CD4-positive, alpha-beta T cell treated with Interleukin-2 at 100 ng/mL for 4 hours (primary cell): ENCODE data around the gene KCNMB3.
"Not testable (repeated sequence)": the region's sequence is repeated elsewhere in the genome, so short reads cannot be mapped to it uniquely, and the experiment has no call there.

Source experiments
- DNase-seq: peaks from one replicate; pipeline ENCODE4 v3.0.0-alpha.2; 2020; ENCODE audit warnings: low spot score

Gene KCNMB3

GRCh38 chr3:179264449-179264848 lies 13.5 kb upstream of the KCNMB3 start:
- DNase-seq, result no peak

GRCh38 chr3:179263134-179263533 lies 12.2 kb upstream of the KCNMB3 start:
- no peak for DNase-seq

- peak; percentile 64 for DNase-seq
Observed at GRCh38 chr3:179260949-179261765, 10.2 kb upstream of the KCNMB3 start.

GRCh38 chr3:179259959-179260756 lies 9.2 kb upstream of the KCNMB3 start:
- DNase-seq, result not testable (repeated sequence)

- DNase-seq, result no peak
Observed at GRCh38 chr3:179258820-179259219, 7.9 kb upstream of the KCNMB3 start.

- DNase-seq, result not testable (repeated sequence)
Observed at GRCh38 chr3:179257742-179258141, 6.8 kb upstream of the KCNMB3 start.

GRCh38 chr3:179256813-179257212 lies 5.9 kb upstream of the KCNMB3 start:
- no peak for DNase-seq

GRCh38 chr3:179247289-179248015 lies 3.5 kb downstream of the KCNMB3 start:
- no peak for DNase-seq

- no peak for DNase-seq
Observed at GRCh38 chr3:179244878-179245277, 6.0 kb downstream of the KCNMB3 start.

- DNase-seq, result not testable (repeated sequence)
Observed at GRCh38 chr3:179242859-179243258, 8.1 kb downstream of the KCNMB3 start.

GRCh38 chr3:179240299-179240698 lies 10.6 kb downstream of the KCNMB3 start:
- DNase-seq, result not testable (repeated sequence)

- no peak for DNase-seq
Observed at GRCh38 chr3:179236669-179237301, 14.1 kb downstream of the KCNMB3 start.

GRCh38 chr3:179234199-179234598 lies 16.7 kb downstream of the KCNMB3 start:
- no peak for DNase-seq

GRCh38 chr3:179233043-179233442 lies 17.9 kb downstream of the KCNMB3 start:
- DNase-seq, result no peak

- no peak for DNase-seq
Observed at GRCh38 chr3:179229177-179229576, 21.7 kb downstream of the KCNMB3 start.

GRCh38 chr3:179227349-179227748 lies 23.6 kb downstream of the KCNMB3 start:
- no peak for DNase-seq

- DNase-seq, result no peak
Observed at GRCh38 chr3:179224584-179224983, 26.3 kb downstream of the KCNMB3 start.

GRCh38 chr3:179223548-179223947 lies 27.4 kb downstream of the KCNMB3 start:
- DNase-seq, result no peak

GRCh38 chr3:179218213-179218612 lies 32.7 kb downstream of the KCNMB3 start:
- not testable (repeated sequence) for DNase-seq

GRCh38 chr3:179215550-179215949 lies 35.4 kb downstream of the KCNMB3 start:
- DNase-seq, result not testable (repeated sequence)

- no peak for DNase-seq
Observed at GRCh38 chr3:179200790-179201189, 50.1 kb downstream of the KCNMB3 start.

GRCh38 chr3:179196700-179197099 lies 54.2 kb downstream of the KCNMB3 start:
- no peak for DNase-seq
